PFSK-1 (cell line): ENCODE data around the gene RBMS3.

Source experiments
- POLR2AphosphoS5 ChIP-seq: IDR thresholded peaks from 2 replicates; pipeline ENCODE4 v1.6.1; 2012; ENCODE audit warnings: low read depth, mild to moderate bottlenecking, control low read depth, low read length, moderate library complexity
- REST ChIP-seq, 2 experiments: IDR thresholded peaks; 2 replicates each; pipeline versions ENCODE4 v1.6.1 to v1.8.0; 2011 to 2012; ENCODE audit warnings: low read depth in 2 of 2, low read length in 2 of 2, control low read depth in 1 of 2, inconsistent platforms in 1 of 2, mild to moderate bottlenecking in 1 of 2, moderate library complexity in 1 of 2; ENCODE audit not compliant: insufficient read depth in 1 of 2
- SIN3A ChIP-seq: IDR thresholded peaks from 2 replicates; pipeline ENCODE4 v1.6.1; 2012; ENCODE audit warnings: mild to moderate bottlenecking, low read length, moderate library complexity, borderline replicate concordance; ENCODE audit not compliant: insufficient read depth
- TAF1 ChIP-seq: IDR thresholded peaks from 2 replicates; pipeline ENCODE4 v1.6.1; 2012; ENCODE audit warnings: low read length, control low read depth, borderline replicate concordance; ENCODE audit not compliant: insufficient read depth

DNA sequence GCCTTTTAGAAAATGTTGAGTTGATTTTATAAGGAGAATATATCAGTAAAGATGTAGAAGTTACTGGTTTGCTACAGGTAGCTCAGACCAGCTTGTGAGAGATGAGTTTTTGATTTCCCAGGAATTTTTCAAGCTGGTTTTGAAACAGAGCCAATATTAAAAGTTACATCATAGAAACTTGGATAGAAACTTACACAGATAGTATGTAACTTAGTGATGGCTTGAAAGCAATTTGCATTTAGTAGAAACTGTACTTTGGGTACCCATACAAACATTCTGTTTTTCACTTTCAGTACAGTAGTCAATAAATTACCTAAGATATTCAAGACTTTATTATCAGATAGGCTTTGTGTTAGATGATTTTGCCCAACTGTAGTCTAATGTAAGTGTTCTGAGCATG is 93.4 kb downstream of the RBMS3 start:
- no peak for TF ChIP-seq SIN3A
- TF ChIP-seq POLR2AphosphoS5: no peak
- TF ChIP-seq TAF1: no peak
- TF ChIP-seq REST (IDR thresholded peaks at IDR 0.05; ENCODE audit: insufficient read depth in 1 of 2, low read depth in 2 of 2, low read length in 2 of 2): no peak
